IMR-90 (cell line): ENCODE measurements around the gene C11orf68.

Experiments
- MAZ ChIP-seq: IDR thresholded peaks from 2 replicates; pipeline ENCODE4 v1.6.1; 2012; ENCODE audit warnings: low read depth, mild to moderate bottlenecking, low read length, improper control_type of control experiment, moderate library complexity, borderline replicate concordance
- TF ChIP-seq, protein P1 (sequence below): conservative IDR thresholded peaks from 2 replicates; pipeline ENCODE4 v1.5.1; 2012; ENCODE audit warnings: mild to moderate bottlenecking, low read depth, low read length, improper control_type of control experiment
- TF ChIP-seq, protein P2 (sequence below): fragments of 150-350 bp; IDR thresholded peaks from 2 replicates; pipeline ENCODE4 v1.6.1; 2016; ENCODE audit warnings: low read depth, mild to moderate bottlenecking, low read length, moderate library complexity, borderline replicate concordance

DNA sequence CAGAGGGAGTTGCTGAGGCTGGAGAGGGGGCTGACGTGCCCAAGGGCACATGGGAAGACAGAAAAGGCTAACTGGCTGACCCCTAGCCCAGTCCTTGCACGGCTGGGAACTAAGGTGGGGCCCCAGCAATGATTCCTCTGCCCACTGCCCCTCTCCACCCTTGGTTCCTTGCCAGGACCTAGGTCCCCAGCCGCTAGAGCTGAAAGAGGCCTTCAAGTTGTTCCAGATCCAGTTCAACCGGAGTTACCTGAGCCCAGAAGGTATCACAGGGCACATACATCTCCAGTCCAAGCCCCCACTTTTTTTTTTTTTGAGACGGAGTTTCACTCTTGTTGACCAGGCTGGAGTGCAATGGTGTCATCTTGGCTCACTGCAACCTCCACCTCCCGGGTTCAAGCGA, 38.8 kb downstream of the C11orf68 start:
- TF ChIP-seq, protein P1, sequence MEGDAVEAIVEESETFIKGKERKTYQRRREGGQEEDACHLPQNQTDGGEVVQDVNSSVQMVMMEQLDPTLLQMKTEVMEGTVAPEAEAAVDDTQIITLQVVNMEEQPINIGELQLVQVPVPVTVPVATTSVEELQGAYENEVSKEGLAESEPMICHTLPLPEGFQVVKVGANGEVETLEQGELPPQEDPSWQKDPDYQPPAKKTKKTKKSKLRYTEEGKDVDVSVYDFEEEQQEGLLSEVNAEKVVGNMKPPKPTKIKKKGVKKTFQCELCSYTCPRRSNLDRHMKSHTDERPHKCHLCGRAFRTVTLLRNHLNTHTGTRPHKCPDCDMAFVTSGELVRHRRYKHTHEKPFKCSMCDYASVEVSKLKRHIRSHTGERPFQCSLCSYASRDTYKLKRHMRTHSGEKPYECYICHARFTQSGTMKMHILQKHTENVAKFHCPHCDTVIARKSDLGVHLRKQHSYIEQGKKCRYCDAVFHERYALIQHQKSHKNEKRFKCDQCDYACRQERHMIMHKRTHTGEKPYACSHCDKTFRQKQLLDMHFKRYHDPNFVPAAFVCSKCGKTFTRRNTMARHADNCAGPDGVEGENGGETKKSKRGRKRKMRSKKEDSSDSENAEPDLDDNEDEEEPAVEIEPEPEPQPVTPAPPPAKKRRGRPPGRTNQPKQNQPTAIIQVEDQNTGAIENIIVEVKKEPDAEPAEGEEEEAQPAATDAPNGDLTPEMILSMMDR, result no peak
- no peak for TF ChIP-seq MAZ
- TF ChIP-seq, protein P2, sequence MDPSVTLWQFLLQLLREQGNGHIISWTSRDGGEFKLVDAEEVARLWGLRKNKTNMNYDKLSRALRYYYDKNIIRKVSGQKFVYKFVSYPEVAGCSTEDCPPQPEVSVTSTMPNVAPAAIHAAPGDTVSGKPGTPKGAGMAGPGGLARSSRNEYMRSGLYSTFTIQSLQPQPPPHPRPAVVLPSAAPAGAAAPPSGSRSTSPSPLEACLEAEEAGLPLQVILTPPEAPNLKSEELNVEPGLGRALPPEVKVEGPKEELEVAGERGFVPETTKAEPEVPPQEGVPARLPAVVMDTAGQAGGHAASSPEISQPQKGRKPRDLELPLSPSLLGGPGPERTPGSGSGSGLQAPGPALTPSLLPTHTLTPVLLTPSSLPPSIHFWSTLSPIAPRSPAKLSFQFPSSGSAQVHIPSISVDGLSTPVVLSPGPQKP, result no peak
